Neural crest cell (in vitro differentiated cells): ENCODE results near the gene USP6NL. TPM values are rescaled to one million over a fixed set of nuclear protein-coding genes. Genes with fewer than 3 reads are reported as not detected.

Experiments
- DNase-seq: peaks from one replicate; pipeline ENCODE4 v3.0.0; 2021; ENCODE audit warnings: low read depth, mixed read lengths, low spot score
- H3K27ac Mint-ChIP-seq: one replicate; pipeline ENCODE4 v1.8.0; 2021; ENCODE audit warnings: mild to moderate bottlenecking, mixed read lengths; ENCODE audit not compliant: unreplicated experiment
- H3K27me3 Mint-ChIP-seq: 2 replicates; pipeline ENCODE4 v1.8.0; 2021; ENCODE audit warnings: low read depth, mild to moderate bottlenecking, mixed read lengths
- H3K36me3 Mint-ChIP-seq: 2 replicates; pipeline ENCODE4 v1.8.0; 2021; ENCODE audit warnings: low read depth, mild to moderate bottlenecking, mixed read lengths
- H3K4me1 Mint-ChIP-seq: 2 replicates; pipeline ENCODE4 v1.8.0; 2021; ENCODE audit warnings: mixed read lengths
- H3K4me3 Mint-ChIP-seq: one replicate; pipeline ENCODE4 v1.8.0; 2021; ENCODE audit warnings: mild to moderate bottlenecking, mixed read lengths
- H3K9me3 Mint-ChIP-seq: 2 replicates; pipeline ENCODE4 v1.8.0; 2021; ENCODE audit warnings: mixed read lengths
- total RNA-seq: library from RNA; stranded (reverse); gene quantifications from 2 replicates; pipeline ENCODE4 v1.2.1, GENCODE V29; 2021
- TF ChIP-seq, protein P1 (sequence below): fragments of 200-600 bp; sonication (generic); conservative IDR thresholded peaks from 2 replicates; pipeline ENCODE4 v1.5.0; 2021; ENCODE audit warnings: antibody characterized with exemption, mild to moderate bottlenecking

Gene USP6NL
- total RNA-seq, 1 donor from 2014 or later: 35.3 TPM

DNA sequence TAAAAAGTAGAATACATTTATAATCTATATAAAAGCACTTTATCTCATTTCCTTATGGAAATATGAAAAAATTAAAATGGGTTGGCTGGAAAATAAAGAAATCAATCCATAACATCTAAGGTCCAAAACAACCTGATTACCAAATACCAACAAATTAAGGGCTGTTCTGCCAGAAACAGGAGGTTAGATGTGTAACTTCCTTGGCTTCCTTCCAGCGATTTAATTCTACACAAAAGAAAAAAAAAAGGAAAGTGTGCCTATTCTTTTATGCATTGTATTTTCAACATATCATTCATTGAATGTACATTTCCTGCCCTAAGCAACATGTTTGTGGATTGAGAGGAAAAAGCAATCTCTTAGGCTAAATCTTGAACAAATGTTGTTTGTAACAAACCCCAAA is 36.2 kb upstream of the USP6NL start:
- Mint-ChIP-seq H3K4me1 (no peaks in the 10 kb centered on the region), H3K4me3 (no peak overlapping the region), H3K36me3 (no peaks in the 10 kb centered on the region), H3K27me3 (no peaks in the 10 kb centered on the region), H3K9me3 (no peaks in the 10 kb centered on the region), H3K27ac (no peak overlapping the region)
- DNase-seq: no peak
- TF ChIP-seq, protein P1, sequence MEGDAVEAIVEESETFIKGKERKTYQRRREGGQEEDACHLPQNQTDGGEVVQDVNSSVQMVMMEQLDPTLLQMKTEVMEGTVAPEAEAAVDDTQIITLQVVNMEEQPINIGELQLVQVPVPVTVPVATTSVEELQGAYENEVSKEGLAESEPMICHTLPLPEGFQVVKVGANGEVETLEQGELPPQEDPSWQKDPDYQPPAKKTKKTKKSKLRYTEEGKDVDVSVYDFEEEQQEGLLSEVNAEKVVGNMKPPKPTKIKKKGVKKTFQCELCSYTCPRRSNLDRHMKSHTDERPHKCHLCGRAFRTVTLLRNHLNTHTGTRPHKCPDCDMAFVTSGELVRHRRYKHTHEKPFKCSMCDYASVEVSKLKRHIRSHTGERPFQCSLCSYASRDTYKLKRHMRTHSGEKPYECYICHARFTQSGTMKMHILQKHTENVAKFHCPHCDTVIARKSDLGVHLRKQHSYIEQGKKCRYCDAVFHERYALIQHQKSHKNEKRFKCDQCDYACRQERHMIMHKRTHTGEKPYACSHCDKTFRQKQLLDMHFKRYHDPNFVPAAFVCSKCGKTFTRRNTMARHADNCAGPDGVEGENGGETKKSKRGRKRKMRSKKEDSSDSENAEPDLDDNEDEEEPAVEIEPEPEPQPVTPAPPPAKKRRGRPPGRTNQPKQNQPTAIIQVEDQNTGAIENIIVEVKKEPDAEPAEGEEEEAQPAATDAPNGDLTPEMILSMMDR: no peak

- Mint-ChIP-seq H3K9me3 (no peaks in the 10 kb centered on the region), H3K27ac (no peak overlapping the region), H3K27me3 (no peaks in the 10 kb centered on the region), H3K36me3 (no peaks in the 10 kb centered on the region), H3K4me3 (no peak overlapping the region), H3K4me1 (no peaks in the 10 kb centered on the region)
- TF ChIP-seq, protein P1: no peak
- no peak for DNase-seq
These were observed 35.0 kb upstream of the USP6NL start for GRCh38 chr10:11646450-11646849.

- H3K27me3 Mint-ChIP-seq: no peaks in the 10 kb centered on the region
- no peaks in the 10 kb centered on the region for H3K9me3 Mint-ChIP-seq
- H3K27ac Mint-ChIP-seq: no peak overlapping the region
- TF ChIP-seq, protein P1: no peak
- no peak for DNase-seq
- H3K36me3 Mint-ChIP-seq: no peaks in the 10 kb centered on the region
- H3K4me1 Mint-ChIP-seq: no peaks in the 10 kb centered on the region
- no peak overlapping the region for H3K4me3 Mint-ChIP-seq
These were observed 31.6 kb upstream of the USP6NL start for GRCh38 chr10:11643039-11643438.

DNA sequence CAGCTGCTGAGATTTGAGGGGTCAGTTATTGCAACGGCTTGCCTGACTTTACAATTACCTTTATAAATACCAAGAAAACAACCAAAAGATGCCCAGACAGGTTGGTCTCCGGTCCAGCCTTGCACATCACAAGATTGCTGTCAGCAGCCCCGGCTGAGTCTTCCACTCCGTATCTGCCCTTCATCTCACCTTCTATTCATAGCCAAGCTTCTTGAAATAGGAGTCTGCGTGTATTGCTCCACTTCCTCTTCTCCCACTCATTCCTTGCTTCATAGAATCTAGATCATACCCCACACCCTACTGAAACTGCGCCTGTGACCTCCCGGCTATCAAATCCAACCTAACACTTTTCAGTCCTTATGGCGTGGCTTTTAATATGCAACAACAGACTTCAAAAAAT is 31.1 kb upstream of the USP6NL start:
- no peaks in the 10 kb centered on the region for H3K36me3 Mint-ChIP-seq
- no peak for DNase-seq
- H3K4me3 Mint-ChIP-seq: no peak overlapping the region
- TF ChIP-seq, protein P1: no peak
- H3K27me3 Mint-ChIP-seq: no peaks in the 10 kb centered on the region
- no peaks in the 10 kb centered on the region for H3K4me1 Mint-ChIP-seq
- no peak overlapping the region for H3K27ac Mint-ChIP-seq
- no peaks in the 10 kb centered on the region for H3K9me3 Mint-ChIP-seq

DNA sequence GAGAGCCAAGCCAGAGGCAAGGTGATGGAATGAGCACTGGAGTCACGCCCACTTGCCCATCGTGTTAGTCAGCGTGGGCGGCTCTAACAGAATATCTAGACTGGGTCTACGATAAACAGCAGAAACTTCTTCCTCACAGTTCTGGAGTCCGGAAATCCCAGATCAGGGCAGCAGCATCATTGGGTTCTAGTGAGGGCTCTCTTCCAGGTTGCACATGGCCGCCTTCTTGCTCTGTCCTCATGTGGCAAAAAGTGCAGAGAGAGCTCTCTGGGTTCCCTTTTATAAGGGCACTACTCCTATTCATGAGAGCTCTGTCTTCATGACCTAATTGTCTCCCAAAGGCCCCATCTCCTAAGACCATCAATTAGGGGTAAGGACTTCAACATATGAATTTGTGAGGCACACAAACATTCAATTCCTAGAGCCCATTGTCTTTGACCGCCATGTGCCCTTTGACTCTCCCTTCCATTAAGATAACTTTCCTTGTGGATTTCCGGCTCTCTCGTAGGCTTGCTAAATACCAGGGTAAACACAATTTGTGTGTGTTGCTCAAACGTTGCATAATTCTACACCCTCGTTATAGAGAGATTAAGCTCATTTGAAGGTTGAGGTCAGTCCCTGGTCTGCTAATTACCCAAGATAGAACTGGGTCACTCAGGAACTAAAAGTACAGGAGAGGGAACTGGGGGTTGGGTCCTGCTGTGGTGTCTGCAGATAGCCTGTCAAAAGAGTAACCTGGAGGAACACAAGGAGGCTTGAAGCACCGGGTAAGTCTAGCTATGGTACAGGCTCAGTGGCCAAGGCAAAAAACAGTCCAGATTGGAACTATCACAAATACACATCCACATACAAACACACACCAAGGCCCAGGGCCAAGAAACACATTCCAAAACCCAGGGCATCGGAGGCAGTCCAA is 28.7 kb upstream of the USP6NL start:
- Mint-ChIP-seq H3K27me3 (no peaks in the 10 kb centered on the region), H3K36me3 (no peaks in the 10 kb centered on the region), H3K4me1 (peaks cover 6% of the 10 kb centered on the region), H3K4me3 (no peak overlapping the region), H3K27ac (no peak overlapping the region), H3K9me3 (peaks cover 5% of the 10 kb centered on the region)
- no peak for DNase-seq
- TF ChIP-seq, protein P1: no peak
